ENCODE data around the gene SUMO4.

DNA sequence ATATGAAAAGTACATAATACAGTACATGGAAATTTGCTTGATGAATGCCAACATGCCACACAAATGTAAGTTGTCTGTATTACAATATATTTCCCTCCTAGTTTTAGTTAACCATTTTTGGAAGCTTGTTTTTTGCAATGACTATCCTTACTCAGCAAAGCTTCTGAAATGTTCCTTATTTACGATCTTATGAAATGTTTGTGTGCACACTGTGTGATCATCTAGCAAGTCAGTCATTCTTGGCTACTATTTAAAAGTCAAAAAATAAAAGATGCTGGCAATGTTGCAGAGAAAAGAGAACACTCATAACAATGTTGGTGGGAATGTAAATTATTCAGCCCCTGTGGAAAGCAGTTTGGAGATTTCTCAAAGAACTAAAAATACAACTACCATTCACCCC, 33.8 kb downstream of the SUMO4 start:
- TF ChIP-seq POLR2AphosphoS5 (IDR thresholded peaks at IDR 0.05): no peak
- TF ChIP-seq, protein P1, sequence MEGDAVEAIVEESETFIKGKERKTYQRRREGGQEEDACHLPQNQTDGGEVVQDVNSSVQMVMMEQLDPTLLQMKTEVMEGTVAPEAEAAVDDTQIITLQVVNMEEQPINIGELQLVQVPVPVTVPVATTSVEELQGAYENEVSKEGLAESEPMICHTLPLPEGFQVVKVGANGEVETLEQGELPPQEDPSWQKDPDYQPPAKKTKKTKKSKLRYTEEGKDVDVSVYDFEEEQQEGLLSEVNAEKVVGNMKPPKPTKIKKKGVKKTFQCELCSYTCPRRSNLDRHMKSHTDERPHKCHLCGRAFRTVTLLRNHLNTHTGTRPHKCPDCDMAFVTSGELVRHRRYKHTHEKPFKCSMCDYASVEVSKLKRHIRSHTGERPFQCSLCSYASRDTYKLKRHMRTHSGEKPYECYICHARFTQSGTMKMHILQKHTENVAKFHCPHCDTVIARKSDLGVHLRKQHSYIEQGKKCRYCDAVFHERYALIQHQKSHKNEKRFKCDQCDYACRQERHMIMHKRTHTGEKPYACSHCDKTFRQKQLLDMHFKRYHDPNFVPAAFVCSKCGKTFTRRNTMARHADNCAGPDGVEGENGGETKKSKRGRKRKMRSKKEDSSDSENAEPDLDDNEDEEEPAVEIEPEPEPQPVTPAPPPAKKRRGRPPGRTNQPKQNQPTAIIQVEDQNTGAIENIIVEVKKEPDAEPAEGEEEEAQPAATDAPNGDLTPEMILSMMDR (IDR thresholded peaks at IDR 0.05): no peak
- TF ChIP-seq EP300 (IDR thresholded peaks at IDR 0.05): no peak
